ENCODE data around the gene GALK1. TPM values are rescaled to one million over a fixed set of nuclear protein-coding genes. Genes with fewer than 3 reads are reported as not detected.

GALK1 gene
- total and polyA plus RNA-seq, 7 experiments from 2014 or later: 9.9 to 42.9 (median 18.9) TPM

DNA sequence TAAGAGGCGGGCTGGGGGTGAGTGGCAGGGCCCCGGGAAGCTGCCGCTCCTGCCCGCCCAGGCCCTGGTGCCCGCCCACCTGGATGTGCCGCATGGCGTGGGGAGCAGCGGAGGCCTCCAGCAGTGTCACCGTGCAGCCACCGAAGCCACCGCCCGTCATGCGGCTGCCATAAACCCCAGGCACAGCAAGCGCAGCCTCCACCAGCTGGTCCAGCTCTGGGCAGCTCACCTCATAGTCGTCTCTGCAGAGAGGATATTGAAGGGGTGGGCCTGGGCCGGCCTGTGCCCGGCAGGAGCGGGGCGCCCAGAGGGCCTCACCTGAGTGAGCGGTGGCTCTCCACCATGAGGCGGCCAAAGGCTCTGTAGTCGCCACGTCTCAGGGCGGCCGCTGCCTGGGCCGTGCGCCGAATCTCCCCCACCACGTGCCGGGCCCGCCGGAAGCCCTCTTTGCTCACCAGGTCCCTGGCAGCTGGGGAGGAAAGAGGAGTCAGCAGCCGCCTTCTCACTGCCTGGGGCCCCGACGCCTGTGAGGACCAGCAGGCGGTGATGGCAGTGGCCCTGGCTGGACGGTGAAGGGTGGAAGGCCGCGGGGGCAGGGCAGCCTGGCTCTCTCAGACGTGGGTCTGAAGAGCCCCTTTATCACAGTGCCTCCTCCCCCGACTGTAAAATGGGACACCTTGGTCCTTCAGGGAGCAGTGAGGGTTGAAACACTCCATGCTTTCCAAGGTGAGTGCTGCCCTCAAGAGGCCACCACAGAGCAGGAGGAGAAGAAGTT, 6.7 kb downstream of the GALK1 start:
- Mint-ChIP-seq H3K9me3 (no peaks in the 10 kb centered on the region), H3K27me3 (no peaks in the 10 kb centered on the region), H3K4me1 (peaks cover 6 to 19% (median 10%) of the 10 kb centered on the region in 7 donors), H3K27ac (no peak overlapping the region), H3K4me3 (no peak overlapping the region), H3K36me3 (no peaks in the 10 kb centered on the region)
- ChIA-PET POLR2A (interaction anchor here (13.2 kb wide), 1 partner anchor 18 kb away, joined by 244 read pairs; a partner anchor contains a TSS), CTCF (no interaction called here)
- Histone ChIP-seq H3K36me3 (ENCODE audit: control insufficient read depth in 2 of 3, insufficient read depth in 3 of 3, low read length in 3 of 3) (peaks cover 0 to 16% (median 3%) of the 10 kb centered on the region in 3 experiments), H3K27me3 (ENCODE audit: control insufficient read depth in 2 of 2, insufficient read depth in 2 of 2, low read length in 2 of 2) (no peaks in the 10 kb centered on the region), H3K27ac (ENCODE audit: low read depth, low read length) (no peak overlapping the region), H3K9me3 (ENCODE audit: control insufficient read depth in 2 of 3, low read length in 3 of 3) (no peaks in the 10 kb centered on the region), H3K4me1 (ENCODE audit: control insufficient read depth in 2 of 2, insufficient read depth in 2 of 2, low read length in 2 of 2) (peaks cover 5 to 12% of the 10 kb centered on the region in 2 donors), H3K4me3 (ENCODE audit: low read length) (no peak overlapping the region)
- ATAC-seq: no peak
- intact Hi-C loops (cut with micrococcal nuclease): no loop called here
- DNase-seq: no peak

DNA sequence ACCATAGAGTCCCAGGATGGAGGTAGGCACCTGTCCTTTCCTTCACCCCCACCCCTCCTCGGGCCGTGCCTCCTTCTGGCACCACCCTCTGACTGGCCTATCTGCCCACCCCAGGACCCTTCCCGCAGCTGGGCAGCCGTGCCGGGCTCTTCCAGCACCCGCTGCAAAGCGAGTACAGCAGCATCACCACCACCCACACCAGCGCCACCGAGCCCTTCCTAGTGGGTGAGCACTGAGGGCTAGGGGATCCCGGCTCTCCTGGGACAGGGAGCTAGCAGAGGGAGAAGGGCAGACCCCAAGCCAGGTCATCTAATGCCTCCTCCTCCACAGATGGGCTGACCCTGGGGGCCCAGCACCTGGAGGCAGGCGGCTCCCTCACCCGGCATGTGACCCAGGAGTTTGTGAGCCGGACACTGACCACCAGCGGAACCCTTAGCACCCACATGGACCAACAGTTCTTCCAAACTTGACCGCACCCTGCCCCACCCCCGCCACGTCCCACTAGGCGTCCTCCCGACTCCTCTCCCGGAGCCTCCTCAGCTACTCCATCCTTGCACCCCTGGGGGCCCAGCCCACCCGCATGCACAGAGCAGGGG, 7.8 kb downstream of the GALK1 start:
- intact Hi-C loops (cut with micrococcal nuclease): no loop called here
- Mint-ChIP-seq H3K4me1 (peaks cover 6 to 13% (median 10%) of the 10 kb centered on the region in 7 donors), H3K27me3 (no peaks in the 10 kb centered on the region)

DNA sequence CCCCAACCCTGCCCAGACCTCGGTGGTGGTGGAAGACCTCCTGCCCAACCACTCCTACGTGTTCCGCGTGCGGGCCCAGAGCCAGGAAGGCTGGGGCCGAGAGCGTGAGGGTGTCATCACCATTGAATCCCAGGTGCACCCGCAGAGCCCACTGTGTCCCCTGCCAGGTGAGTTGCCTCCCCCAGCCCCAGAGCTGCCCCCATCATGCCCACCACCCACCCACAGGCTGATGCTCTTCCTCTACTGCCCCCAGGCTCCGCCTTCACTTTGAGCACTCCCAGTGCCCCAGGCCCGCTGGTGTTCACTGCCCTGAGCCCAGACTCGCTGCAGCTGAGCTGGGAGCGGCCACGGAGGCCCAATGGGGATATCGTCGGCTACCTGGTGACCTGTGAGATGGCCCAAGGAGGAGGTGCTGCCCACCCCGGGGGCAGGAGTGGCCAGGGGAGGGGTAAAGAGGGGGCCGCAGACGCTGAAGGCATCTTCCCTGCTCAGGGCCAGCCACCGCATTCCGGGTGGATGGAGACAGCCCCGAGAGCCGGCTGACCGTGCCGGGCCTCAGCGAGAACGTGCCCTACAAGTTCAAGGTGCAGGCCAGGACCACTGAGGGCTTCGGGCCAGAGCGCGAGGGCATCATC, 8.4 kb downstream of the GALK1 start:
- ChIA-PET CTCF (no interaction called here), POLR2A (interaction anchor here (13.2 kb wide), 1 partner anchor 20 kb away, joined by 244 read pairs; a partner anchor contains a TSS)
- H3K4me3 Mint-ChIP-seq: no peak overlapping the region
- no peaks in the 10 kb centered on the region for H3K9me3 ChIP-seq (ENCODE audit: control insufficient read depth in 2 of 3, low read length in 3 of 3)
- H3K4me1 Mint-ChIP-seq: peaks cover 5 to 13% (median 10%) of the 10 kb centered on the region in 7 donors
- H3K4me3 ChIP-seq (ENCODE audit: low read length): no peak overlapping the region
- ATAC-seq: no peak
- intact Hi-C loops (cut with micrococcal nuclease): no loop called here
- peaks cover 0 to 16% (median 3%) of the 10 kb centered on the region in 3 experiments for H3K36me3 ChIP-seq (ENCODE audit: control insufficient read depth in 2 of 3, insufficient read depth in 3 of 3, low read length in 3 of 3)
- no peaks in the 10 kb centered on the region for H3K27me3 ChIP-seq (ENCODE audit: control insufficient read depth in 2 of 2, insufficient read depth in 2 of 2, low read length in 2 of 2)
- no peaks in the 10 kb centered on the region for H3K27me3 Mint-ChIP-seq
- H3K27ac Mint-ChIP-seq: no peak overlapping the region
- peaks cover 5 to 12% of the 10 kb centered on the region in 2 donors for H3K4me1 ChIP-seq (ENCODE audit: control insufficient read depth in 2 of 2, insufficient read depth in 2 of 2, low read length in 2 of 2)
- no peaks in the 10 kb centered on the region for H3K36me3 Mint-ChIP-seq
- H3K9me3 Mint-ChIP-seq: no peaks in the 10 kb centered on the region
- no peak for DNase-seq
- no peak overlapping the region for H3K27ac ChIP-seq (ENCODE audit: low read depth, low read length)

More for the DNA sequence above, 7.8 kb downstream of the GALK1 start:
- H3K4me1 ChIP-seq (ENCODE audit: control insufficient read depth in 2 of 2, insufficient read depth in 2 of 2, low read length in 2 of 2): peaks cover 5 to 12% of the 10 kb centered on the region in 2 donors
- H3K9me3 ChIP-seq (ENCODE audit: control insufficient read depth in 2 of 3, low read length in 3 of 3): no peaks in the 10 kb centered on the region
- ATAC-seq (no peak), DNase-seq (no peak)
- Mint-ChIP-seq H3K27ac (no peak overlapping the region), H3K9me3 (no peaks in the 10 kb centered on the region), H3K4me3 (no peak overlapping the region), H3K36me3 (no peaks in the 10 kb centered on the region)
- CTCF ChIA-PET: no interaction called here
- H3K4me3 ChIP-seq (ENCODE audit: low read length): no peak overlapping the region
- no peak overlapping the region for H3K27ac ChIP-seq (ENCODE audit: low read depth, low read length)
- POLR2A ChIA-PET: interaction anchor here (13.2 kb wide), 1 partner anchor 19 kb away, joined by 244 read pairs; a partner anchor contains a TSS
- no peaks in the 10 kb centered on the region for H3K27me3 ChIP-seq (ENCODE audit: control insufficient read depth in 2 of 2, insufficient read depth in 2 of 2, low read length in 2 of 2)
- H3K36me3 ChIP-seq (ENCODE audit: control insufficient read depth in 2 of 3, insufficient read depth in 3 of 3, low read length in 3 of 3): peaks cover 0 to 16% (median 3%) of the 10 kb centered on the region in 3 experiments

DNA sequence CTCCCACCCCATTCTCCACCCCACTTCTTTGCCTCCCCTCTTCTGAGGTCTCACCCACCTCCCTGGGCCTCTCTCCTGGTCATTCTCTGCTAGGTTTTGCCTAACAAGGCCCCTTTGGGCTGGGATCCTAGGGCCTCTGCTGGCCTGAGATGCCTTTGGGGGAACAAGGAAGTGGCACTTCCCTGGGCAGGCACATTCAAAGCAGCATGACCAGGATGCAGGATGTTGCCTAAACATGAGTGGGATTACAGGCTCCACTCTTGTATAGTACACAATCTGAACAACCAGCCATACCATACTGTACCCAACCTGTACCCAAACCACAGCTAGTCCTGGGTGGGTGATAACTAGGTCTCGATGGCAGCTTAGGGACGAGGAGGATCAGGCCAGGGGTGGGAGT, 9.0 kb downstream of the GALK1 start:
- CTCF ChIA-PET: interaction anchor here (0.6 kb wide), 2 partner anchors 94 to 190 kb away, joined by 3 read pairs; no protein-coding TSS in a partner anchor
- peak overlapping the region in 1 of 10 donors; percentile 19 for H3K4me3 Mint-ChIP-seq

DNA sequence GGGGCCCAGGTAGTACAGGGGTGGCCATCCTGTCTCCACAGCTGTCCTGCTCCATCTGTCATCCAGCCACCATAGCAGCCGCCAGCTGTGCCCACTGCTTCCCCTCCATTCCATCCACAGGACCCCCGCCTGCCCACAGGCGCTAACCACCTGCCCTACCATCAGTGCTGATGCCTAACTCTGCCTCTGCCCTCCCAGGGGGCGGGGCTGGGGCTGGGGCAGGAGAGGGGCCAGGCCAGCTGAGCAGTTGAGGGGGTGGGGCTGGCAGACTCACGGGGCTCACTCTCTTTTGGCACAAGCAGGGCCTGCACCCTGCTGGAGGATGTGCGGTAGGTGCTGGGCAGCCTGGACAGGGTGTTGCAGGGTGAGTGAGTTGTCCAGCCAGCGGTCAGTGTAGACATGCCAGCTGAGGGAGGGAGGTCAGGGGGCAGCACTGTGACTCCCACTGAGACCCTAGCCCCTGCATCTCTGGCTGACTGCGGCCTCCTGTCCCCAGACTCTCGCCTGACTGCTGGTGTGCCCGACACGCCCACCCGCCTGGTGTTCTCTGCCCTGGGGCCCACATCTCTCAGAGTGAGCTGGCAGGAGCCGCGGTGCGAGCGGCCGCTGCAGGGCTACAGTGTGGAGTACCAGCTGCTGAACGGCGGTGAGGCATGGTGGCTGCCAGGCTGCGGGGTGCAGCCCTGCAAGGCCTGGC, 9.6 kb downstream of the GALK1 start:
- Histone ChIP-seq H3K36me3 (ENCODE audit: control insufficient read depth in 2 of 3, insufficient read depth in 3 of 3, low read length in 3 of 3) (peaks cover 0 to 16% (median 3%) of the 10 kb centered on the region in 3 experiments), H3K9me3 (ENCODE audit: control insufficient read depth in 2 of 3, low read length in 3 of 3) (no peaks in the 10 kb centered on the region), H3K4me3 (ENCODE audit: low read length) (no peak overlapping the region), H3K27ac (ENCODE audit: low read depth, low read length) (no peak overlapping the region), H3K27me3 (ENCODE audit: control insufficient read depth in 2 of 2, insufficient read depth in 2 of 2, low read length in 2 of 2) (no peaks in the 10 kb centered on the region), H3K4me1 (ENCODE audit: control insufficient read depth in 2 of 2, insufficient read depth in 2 of 2, low read length in 2 of 2) (peaks cover 5 to 12% of the 10 kb centered on the region in 2 donors)
- Mint-ChIP-seq H3K36me3 (no peaks in the 10 kb centered on the region), H3K4me3 (peak overlapping the region in 3 of 10 donors; percentile 49 to 89 (median 79)), H3K9me3 (no peaks in the 10 kb centered on the region), H3K4me1 (peaks cover 5 to 13% (median 10%) of the 10 kb centered on the region in 7 donors), H3K27me3 (no peaks in the 10 kb centered on the region), H3K27ac (peak overlapping the region in 4 of 9 donors; percentile 41 to 84 (median 70))
- DNase-seq (no peak), ATAC-seq (no peak)
- intact Hi-C loops (cut with micrococcal nuclease): no loop called here
- POLR2A ChIA-PET: interaction anchor here (0.7 to 1.6 kb wide), 4 partner anchors 9 to 67 kb away, joined by 4 to 5 read pairs (median 4); partner anchors contain the start of gene GALK1
- CTCF ChIA-PET: interaction anchor here (0.6 to 2.8 kb wide), 3 partner anchors 8 to 190 kb away, joined by 3 to 21 read pairs (median 3); no protein-coding TSS in a partner anchor

More for the DNA sequence above, 9.0 kb downstream of the GALK1 start:
- H3K4me1 ChIP-seq (ENCODE audit: control insufficient read depth in 2 of 2, insufficient read depth in 2 of 2, low read length in 2 of 2): peaks cover 5 to 12% of the 10 kb centered on the region in 2 donors
- POLR2A ChIA-PET: interaction anchor here (1.6 kb wide), 1 partner anchor 9 kb away, joined by 5 read pairs; the partner anchor contains the start of gene GALK1
- H3K27ac ChIP-seq (ENCODE audit: low read depth, low read length): no peak overlapping the region
- H3K27me3 Mint-ChIP-seq: no peaks in the 10 kb centered on the region
- H3K4me3 ChIP-seq (ENCODE audit: low read length): no peak overlapping the region
- intact Hi-C loops (cut with micrococcal nuclease): no loop called here
- no peak overlapping the region for H3K27ac Mint-ChIP-seq
- H3K36me3 ChIP-seq (ENCODE audit: control insufficient read depth in 2 of 3, insufficient read depth in 3 of 3, low read length in 3 of 3): peaks cover 0 to 16% (median 3%) of the 10 kb centered on the region in 3 experiments
- ATAC-seq (no peak), DNase-seq (no peak)
- no peaks in the 10 kb centered on the region for H3K9me3 ChIP-seq (ENCODE audit: control insufficient read depth in 2 of 3, low read length in 3 of 3)
- no peaks in the 10 kb centered on the region for H3K27me3 ChIP-seq (ENCODE audit: control insufficient read depth in 2 of 2, insufficient read depth in 2 of 2, low read length in 2 of 2)
- no peaks in the 10 kb centered on the region for H3K9me3 Mint-ChIP-seq
- no peaks in the 10 kb centered on the region for H3K36me3 Mint-ChIP-seq
- peaks cover 5 to 13% (median 10%) of the 10 kb centered on the region in 7 donors for H3K4me1 Mint-ChIP-seq
